Measurements from ENCODE around the gene OSBPL5. TPM values are rescaled to one million over a fixed set of nuclear protein-coding genes. Genes with fewer than 3 reads are reported as not detected.

OSBPL5 gene
- total and polyA plus RNA-seq, 12 donors: 2.7 to 30.6 (median 20.7) TPM

DNA sequence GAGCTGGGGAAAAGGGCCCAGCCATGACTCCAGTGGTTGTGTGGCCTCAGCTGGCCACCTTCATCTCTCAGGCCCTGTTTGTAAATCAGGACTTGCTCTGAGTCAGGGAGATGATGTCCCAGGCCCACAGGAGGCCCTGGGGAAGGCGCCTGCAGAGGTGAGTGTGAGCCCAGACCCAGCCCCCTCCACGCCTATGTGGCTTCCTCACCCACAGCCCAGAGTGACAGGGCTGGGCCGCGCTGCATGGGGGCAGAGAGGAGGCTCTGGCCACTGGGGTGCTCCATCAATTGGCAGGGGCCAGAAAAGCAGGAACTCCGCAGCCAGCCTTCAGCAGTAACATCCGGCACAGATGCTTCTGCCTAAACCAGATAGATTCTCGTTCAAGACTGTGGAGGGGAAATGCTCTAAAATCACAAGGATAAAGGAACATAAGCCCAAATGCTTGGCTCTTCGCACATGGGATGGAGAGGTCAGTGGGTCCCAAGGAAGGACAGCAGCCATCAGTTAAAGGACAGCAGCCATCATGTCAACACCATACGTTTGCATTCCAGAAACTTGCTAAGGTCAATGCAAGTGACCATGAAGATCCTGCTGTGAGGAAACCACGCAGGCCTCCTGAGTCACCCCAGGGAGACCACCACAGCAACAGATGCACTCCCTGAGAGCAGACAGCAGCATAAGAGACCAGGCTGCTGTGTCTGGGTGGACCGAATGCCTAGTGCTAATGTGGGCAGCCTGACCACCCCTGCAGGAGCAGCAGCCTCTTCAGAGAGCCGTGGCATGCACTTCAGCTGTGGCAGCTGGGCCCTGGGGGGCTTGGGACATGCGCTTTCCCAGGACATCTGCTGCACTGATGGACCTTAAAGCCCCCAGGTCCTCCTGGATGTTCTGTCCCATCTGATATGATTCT lies 28.3 kb downstream of the OSBPL5 start:
- TF ChIP-seq POLR2A (IDR thresholded peaks at IDR 0.05): no peak
- TF ChIP-seq, protein P1, sequence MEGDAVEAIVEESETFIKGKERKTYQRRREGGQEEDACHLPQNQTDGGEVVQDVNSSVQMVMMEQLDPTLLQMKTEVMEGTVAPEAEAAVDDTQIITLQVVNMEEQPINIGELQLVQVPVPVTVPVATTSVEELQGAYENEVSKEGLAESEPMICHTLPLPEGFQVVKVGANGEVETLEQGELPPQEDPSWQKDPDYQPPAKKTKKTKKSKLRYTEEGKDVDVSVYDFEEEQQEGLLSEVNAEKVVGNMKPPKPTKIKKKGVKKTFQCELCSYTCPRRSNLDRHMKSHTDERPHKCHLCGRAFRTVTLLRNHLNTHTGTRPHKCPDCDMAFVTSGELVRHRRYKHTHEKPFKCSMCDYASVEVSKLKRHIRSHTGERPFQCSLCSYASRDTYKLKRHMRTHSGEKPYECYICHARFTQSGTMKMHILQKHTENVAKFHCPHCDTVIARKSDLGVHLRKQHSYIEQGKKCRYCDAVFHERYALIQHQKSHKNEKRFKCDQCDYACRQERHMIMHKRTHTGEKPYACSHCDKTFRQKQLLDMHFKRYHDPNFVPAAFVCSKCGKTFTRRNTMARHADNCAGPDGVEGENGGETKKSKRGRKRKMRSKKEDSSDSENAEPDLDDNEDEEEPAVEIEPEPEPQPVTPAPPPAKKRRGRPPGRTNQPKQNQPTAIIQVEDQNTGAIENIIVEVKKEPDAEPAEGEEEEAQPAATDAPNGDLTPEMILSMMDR (IDR thresholded peaks at IDR 0.05): no peak
- WGBS, 4 donors: 73 to 88% (median 87%) methylated on average over 6 to 13 of the region's 13 CpGs
- H3K36me3 ChIP-seq (replicated peaks in 1 of 2): no peaks in the 10 kb centered on the region
- intact Hi-C loops (cut with DNase I): no loop called here
- H3K4me3 ChIP-seq: no peak overlapping the region
- DNase-seq: peak in 1 of 7 donors; percentile 3
- H3K9me3 ChIP-seq (replicated peaks in 1 of 3): no peaks in the 10 kb centered on the region
- no peaks in the 10 kb centered on the region for H3K27me3 ChIP-seq
- H3K27ac ChIP-seq: no peak overlapping the region
- H3K4me1 ChIP-seq (replicated peaks in 1 of 2): peaks cover 0 to 3% of the 10 kb centered on the region in 2 donors

DNA sequence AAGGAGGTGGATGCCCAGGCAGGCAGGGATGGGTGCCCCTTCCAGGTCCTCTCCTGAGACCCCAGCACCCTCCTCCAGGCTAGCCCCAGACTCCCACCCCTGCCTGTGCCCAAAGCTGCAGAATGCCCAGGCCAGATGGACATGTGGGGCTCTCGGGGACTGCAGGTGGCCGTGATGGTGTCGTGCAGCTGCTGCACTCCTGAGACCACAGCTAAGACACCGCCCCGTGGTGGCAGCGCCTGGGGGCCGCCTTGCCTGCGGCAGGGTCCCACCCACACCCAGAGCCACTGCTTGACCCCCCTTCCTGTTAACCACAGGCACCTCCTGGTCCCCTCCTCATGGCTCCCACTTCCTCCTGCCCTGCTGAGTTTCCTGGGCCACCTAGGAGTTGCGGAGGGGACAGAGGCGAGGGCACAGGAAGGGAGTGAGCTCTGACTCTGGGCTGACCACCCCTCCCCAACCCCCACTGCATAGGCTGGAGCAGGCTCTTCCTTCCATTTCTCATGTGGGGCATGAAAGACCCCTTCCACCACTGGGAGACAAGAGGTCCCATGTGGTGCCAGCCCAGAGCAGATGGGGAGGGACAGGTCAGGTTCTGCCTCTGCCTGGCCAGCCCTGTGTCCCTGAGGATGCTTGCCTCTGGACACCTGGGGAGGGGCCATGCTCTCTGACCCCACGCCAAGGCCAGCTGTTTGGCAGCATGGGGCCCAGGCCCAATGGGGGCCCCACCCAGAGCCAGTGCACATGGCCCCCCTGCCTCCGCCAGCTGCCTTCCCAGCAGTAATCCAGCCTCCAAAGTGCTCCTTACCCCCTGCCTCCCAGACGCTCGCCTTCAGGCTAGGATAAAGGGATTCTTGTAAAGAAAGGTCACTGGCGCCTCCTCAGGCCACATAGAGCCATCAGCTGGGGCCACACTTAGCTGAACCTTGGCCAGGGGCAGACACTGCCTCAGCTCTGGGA lies 29.3 kb downstream of the OSBPL5 start:
- intact Hi-C loops (cut with DNase I): no loop called here
- WGBS, 4 donors: 71 to 81% (median 79%) methylated on average over 8 to 15 of the region's 15 CpGs
- H3K36me3 ChIP-seq (replicated peaks in 1 of 2): no peaks in the 10 kb centered on the region
- H3K4me1 ChIP-seq (replicated peaks in 1 of 2): peaks cover 0 to 3% of the 10 kb centered on the region in 2 donors
- DNase-seq: peak in 2 of 7 donors; percentile 8 to 9
- H3K4me3 ChIP-seq: no peak overlapping the region
- H3K9me3 ChIP-seq (replicated peaks in 1 of 3): no peaks in the 10 kb centered on the region
- TF ChIP-seq, protein P1 (IDR thresholded peaks at IDR 0.05): no peak
- no peak for TF ChIP-seq POLR2A (IDR thresholded peaks at IDR 0.05)
- H3K27me3 ChIP-seq: no peaks in the 10 kb centered on the region
- H3K27ac ChIP-seq: no peak overlapping the region

DNA sequence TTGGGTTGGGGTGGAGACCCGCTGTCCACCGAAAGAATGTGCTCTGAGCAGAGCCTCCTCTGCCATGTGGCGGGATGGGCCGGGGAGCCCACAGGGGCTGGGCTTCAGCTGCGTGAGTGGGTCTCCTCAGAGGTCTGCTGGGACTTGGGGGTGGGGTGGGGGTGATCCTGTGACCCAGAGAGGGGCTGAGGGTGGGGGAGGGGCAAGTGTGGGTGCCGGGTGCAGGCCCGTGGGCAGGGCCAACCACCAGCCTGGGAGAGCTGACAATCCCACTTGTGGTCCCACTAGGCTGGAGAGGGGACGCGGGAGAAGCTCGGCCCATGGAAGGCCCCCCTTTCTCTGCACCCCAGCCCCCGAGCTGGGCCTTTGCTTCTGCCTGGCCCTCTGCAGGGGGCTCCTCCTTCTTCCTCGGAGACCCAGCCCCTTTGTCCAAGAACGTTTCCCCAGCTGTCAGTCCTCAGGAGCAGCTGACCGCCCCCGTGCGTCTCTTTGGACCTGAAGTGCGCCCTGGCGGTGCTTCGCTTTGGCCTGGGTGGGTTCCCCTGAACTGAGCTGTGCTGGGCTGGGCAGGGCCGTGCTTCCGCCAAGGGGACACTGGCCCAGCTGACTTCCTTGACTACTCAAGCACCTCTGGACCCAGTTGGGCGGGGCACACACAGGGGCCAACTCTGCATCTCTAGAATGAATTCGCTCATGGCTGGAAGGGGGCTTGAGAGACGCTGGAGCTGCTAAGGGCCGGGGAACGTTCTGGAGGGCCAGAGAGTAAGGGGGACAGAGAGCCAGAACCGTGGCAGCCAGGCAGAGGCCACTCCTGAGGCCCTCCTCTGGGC lies 30.2 kb downstream of the OSBPL5 start:
- no peaks in the 10 kb centered on the region for H3K9me3 ChIP-seq (replicated peaks in 1 of 3)
- peaks cover 0 to 3% of the 10 kb centered on the region in 2 donors for H3K4me1 ChIP-seq (replicated peaks in 1 of 2)
- no peak overlapping the region for H3K27ac ChIP-seq
- H3K36me3 ChIP-seq (replicated peaks in 1 of 2): no peaks in the 10 kb centered on the region
- H3K27me3 ChIP-seq: no peaks in the 10 kb centered on the region
- TF ChIP-seq, protein P1 (IDR thresholded peaks at IDR 0.05): no peak
- TF ChIP-seq POLR2A (IDR thresholded peaks at IDR 0.05): no peak
- 82 to 89% (median 84%) methylated on average over 13 to 27 of the region's 27 CpGs for WGBS, 4 donors
- intact Hi-C loops (cut with DNase I): no loop called here
- H3K4me3 ChIP-seq: no peak overlapping the region
- DNase-seq: peak in 2 of 7 donors; percentile 5 to 20
